NCI-H2196 (cell line): ENCODE data around the gene RABL6.
"Not testable (repeated sequence)": the region's sequence is repeated elsewhere in the genome, so short reads cannot be mapped to it uniquely, and the experiment has no call there.

ENCODE experiments used
- DNase-seq: peaks from one replicate; lab custom pipeline; 2025; ENCODE audit not compliant: unreplicated experiment; lab: John Stamatoyannopoulos, UW

RABL6 gene

DNA sequence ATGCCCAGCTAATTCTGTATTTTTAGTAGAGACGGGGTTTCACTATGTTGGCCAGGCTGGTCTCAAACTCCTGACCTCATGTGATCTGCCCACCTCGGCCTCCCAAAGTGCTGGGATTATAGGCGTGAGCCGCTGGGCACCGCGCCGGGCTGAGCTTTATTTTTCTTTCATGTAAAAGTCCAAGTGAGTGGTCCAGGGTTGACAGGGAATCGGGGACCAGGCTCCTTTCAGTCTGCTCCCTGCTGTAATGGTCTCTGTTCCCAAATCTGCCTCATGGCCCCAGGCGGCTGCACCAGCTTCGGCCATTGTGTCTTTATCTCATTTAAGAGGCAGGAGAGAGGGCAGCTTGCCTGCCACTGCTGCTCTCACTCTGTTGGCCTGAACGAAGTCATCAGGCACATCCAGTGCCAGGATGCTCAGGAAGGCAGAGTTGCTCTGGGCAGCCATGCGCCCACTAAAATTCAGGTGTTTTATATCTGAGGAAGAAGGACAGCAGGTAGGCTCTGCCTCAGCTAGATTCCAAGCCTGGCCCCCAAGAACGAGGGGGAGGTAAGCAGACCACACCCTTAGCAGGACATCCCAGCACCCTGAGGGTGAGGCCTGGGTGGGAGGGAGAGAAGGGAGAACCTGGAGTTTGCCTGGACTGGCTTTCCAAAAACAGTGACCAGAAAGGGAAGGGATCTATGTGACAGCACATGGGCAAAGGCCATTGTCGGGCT is 13.3 kb upstream of the RABL6 start:
- DNase-seq, result no peak

DNA sequence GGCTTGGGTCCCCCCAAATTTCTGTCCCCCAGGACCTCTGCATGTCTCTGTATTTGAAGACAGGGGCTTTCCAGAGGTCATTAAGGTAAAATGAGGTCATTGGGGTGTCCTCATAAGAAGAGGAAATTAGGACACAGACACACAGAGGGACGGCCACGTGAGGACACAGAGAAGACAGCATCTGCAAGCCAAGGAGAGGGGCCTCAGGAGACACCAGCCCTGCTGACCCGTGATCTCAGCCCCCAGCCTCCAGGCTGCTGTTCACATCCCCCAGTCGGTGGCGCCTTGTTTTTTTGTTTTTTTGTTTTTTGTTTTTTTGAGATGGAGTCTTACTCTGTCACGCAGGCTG is 12.8 kb upstream of the RABL6 start:
- DNase-seq, result no peak

DNA sequence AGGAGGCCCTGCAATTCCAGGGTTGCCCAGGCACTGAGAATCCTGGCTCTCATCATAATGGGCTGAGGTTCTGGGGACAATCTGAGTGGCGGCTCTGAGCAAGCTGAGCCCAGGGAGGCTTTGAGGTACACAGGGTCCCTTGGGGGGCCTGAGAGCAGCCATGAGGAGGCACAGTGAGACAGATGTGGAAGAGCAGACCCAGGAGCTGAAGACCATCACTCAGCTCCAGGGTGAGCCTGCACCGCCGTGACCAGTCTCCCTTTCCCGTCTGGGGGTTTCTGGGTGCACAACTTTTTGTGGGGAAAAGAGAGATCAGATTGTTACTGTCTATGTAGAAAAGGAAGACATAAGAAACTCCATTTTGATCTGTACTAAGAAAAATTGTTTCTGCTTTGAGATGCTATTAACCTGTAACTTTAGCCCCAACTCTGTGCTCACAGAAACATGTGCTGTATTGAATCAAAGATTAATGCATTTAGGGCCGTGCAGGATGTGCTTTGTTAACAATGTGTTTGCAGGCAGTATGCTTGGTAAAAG is 11.4 kb upstream of the RABL6 start, which contains the start of gene CCDC183:
Gene CCDC183 (plus strand): TSS at position 101 of the 537 bp plus-strand sequence. CDS start 60 bp downstream, at position 161.
- no peak for DNase-seq

DNA sequence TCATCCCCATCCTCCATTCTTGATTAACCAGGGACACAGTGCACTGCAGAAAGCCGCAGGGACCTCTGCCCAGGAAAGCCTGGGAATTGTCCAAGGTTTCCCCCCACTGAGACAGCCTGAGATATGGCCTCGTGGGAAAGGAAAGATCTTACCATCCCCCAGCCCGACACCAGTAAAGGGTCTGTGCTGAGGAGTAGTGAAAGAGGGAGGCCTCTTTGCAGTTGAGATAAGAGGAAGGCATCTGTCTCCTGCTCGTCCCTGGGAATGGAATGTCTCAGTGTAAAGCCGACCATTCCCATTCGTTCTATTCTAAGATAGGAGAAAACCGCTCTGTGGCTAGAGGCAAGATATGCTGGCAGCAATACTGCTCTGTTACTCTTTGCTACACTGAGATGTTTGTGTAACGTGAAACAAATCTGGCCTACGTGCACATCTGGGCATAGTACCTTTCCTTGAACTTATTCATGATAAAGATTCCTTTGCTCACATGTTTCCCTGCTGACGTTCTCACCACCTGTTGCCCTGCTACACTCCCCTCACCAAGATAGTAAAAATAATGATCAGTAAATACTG is 10.9 kb upstream of the RABL6 start:
- DNase-seq, result not testable (repeated sequence)

DNA sequence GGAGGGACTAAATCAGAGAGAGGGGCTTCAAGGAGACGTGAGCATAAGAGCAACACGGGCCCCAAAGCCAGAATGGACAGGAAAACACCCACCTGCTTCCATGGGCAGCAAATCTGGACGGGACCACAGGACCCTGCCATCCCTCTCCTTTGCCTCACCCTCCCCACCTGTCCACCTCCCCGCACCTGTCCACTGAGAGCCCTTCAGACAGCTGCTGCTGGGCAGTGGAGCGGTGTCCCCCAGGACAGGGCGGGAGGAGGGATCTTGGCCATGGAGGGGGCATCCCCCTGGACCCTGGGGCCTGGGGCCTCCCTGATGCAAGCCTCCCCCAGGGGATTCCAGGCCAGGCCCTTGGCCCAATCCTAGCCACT is 9.1 kb upstream of the RABL6 start:
- no peak for DNase-seq

DNA sequence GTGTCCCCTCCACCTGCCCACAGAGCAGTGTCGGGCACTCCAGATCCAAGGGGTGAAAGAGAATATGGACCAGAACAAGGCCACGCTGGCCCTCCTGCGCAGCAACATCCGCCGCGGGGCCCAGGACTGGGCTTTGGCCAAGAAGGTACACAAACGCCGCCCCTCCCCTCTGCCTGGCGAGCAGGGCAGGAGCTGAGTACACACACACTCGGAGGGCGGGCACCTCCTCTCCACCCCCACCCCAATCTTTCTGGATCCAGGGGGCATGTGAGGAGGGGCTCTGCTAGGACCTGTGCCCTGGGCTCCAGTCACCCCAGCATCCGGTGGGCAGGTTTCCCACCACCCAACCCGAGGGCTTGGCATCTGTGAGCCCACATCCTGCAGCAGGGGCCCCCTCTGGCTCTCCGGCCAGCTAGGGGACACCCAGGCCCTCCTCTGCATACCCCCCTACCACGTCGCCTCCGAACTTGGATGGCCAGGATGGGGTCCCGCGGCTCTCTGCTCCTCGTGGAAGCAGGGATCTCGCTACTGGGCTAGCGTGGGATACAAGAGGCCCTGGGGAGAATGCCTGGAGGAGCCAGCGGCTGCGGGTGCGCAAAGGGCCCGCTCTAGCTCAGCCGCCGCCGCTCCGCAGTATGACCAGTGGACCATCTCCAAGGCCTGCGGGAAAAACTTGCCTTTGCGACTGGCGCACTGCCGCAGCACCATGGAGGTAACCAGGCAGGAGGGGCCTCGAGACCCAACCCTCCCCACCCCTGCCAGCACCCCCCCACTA is 8.5 kb upstream of the RABL6 start:
- DNase-seq, result peak; percentile 68

DNA sequence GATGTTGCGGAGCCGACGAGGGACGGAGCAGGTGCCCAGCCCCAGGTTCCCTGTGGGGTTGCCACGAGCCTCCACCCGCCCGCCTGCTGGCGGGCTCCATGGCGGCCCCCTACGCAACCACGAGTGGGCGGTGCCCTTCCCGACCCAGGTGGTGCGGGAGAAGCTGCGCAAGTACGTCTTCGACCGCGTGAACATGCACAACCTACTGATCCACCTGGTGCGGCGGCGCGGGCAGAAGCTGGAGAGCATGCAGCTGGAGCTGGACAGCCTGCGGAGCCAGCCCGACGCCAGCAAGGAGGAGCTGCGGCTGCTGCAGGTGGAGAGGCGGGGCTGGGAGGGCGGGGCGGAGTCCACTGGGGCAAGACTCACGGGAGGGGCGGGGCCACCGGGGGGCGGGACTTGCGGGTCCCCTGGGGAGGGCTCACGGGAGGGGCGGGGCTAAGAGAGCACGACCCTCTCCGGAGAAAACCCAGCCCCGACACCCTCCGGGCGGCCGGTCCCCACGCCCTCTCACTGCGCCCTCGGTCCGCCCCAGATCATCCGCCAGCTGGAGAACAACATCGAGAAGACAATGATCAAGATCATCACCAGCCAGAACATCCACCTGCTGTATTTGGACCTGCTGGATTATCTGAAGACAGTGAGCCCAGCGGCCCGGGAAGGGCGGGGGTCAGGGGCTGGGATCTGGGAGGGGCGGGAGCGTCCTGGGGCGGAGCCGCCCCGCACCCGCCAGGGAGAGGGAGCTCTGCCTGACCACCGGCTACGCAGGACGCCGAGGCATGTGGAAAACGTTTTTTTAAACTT is 7.7 kb upstream of the RABL6 start:
- DNase-seq, result peak; percentile 93

DNA sequence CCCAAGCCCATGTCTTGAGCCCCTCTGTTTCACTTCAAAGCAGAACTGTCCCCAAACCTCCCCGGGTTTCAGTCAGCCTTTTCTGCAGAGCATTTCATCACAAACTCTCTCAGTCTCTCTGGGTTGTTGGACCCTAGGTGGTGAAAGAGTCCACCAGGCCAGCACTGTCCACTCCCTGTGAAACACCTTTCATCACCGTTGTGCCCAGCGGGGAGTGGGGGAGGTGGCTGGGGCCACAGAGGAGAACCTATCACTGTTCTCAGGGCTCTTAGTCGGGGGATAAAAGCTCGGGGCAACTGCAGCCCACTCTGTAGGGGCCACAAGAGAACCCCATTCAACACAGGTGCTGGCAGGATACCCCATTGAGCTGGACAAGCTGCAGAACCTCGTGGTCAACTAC is 5.4 kb upstream of the RABL6 start:
- DNase-seq, result no peak

DNA sequence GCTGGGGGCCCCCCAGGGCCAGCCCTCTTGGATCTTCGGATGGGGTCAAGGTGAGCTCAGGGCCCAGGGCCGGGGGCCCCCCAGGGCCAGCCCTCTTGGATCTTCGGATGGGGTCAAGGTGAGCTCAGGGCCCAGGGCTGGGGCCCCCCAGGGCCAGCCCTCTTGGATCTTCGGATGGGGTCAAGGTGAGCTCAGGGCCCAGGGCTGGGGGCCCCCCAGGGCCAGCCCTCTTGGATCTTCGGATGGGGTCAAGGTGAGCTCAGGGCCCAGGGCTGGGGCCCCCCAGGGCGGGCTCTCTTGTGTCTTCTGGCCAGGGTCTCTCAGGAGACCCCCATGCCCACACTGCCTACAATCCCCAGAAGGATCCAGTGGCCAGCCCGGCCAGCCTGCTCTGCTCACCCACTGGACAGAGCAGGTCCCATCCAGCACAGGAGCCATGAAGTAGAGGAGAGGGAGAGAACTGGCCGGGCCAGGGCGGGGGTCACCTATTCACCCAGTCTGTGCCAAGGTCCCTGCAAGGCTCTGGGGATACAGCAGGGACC is 4.7 kb upstream of the RABL6 start:
- not testable (repeated sequence) for DNase-seq

DNA sequence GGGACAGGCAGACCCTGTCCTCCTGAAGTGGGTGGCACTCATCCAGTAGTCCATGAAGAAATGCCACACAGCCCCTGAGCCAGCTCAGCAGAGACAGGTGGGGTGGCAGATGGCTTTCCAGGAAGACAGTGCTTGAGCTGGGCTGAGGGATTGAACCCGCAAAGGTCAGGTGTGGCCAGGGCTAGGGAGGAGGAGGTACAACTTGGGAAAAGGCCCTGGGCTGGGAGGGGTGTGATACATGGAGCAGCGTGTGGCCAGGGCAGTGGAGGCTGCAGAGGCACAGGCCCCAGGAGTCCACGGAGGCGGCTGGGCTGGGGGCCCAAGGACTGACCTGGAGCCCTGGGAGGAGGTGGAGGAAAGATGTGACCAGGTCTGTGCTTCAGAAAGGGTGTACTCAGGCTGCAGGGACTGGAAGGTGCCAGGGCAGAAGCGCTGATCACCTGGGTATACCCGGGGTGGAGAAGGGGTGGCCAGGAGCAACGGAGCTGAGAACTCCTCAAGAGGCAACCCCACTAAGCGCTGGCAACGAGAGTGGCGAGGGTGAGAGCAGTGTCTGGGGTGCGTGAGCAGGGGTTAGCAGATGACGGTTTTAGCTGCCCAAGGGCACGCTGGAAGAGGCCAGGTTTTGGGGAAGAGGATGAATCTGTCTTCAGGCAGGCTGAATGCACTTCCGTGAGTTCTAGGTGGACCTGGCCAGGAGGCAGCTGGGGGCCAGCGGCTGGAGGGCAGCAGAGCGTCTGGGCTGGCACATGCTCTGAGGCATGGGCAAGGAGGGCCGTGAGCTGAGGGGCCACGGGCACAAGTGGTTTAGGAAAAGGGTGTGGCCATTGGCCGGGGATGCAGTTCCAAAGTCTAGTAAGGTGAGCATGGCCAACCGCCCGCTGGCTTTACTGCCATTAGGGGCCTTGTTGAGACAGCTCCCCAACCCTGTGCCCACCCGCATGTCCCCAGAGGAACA is 3.9 kb upstream of the RABL6 start:
- DNase-seq, result no peak

DNA sequence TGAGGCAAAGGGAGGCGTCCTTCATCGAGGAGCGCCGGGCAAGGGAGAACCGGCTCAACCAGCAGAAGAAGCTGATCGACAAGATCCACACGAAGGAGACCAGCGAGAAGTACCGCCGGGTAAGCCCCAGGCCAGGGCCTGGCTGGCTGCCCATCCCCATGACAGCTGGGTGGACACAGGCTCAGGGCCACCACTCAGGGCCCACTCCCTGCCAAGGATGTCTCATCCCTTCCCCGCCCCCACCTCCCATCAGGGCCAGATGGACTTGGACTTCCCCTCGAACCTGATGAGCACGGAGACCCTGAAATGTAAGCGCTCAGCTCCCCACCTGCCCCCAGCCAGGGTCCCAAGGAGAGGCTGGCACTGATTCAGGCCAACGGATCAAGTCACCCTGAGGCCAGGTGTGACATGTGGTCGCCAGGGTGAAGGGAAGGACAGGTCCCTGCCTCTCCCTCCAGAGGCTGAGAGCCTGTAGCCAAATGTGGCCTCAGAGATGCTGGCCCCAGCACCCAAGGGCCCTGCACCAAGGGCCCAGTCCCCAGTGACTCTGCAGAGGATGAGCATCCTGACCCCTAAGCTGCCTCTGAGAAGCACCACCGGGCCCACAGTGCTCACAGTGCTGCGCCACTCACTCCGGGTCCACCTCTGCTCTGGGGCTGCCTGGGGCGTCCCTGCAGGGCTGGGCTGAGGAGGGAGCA is 3.1 kb upstream of the RABL6 start:
- no peak for DNase-seq

DNA sequence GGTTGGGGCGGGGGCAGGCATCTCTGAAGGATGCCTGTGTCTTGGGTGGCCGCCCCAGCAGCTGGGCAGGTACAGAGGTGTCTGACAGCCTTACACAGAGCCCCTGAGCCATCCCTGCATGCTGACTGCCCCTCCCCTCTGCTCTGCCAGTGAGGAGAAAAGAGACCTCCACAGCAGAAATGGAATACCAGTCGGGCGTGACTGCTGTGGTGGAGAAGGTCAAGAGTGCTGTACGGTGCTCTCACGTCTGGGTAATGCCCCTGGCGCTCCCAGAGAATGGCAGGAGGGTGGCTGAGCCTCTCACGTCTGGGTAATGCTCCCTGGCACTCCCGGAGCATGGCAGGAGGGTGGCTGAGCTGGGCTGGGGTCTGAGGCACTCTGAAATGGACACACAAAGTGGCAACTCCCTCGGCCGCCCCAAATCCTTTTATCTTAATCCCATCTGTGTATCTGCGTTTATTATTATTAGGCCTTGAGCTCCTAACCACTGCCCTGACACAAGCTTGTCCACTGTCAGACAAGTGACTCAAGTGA is 2.5 kb upstream of the RABL6 start:
- no peak for DNase-seq

DNA sequence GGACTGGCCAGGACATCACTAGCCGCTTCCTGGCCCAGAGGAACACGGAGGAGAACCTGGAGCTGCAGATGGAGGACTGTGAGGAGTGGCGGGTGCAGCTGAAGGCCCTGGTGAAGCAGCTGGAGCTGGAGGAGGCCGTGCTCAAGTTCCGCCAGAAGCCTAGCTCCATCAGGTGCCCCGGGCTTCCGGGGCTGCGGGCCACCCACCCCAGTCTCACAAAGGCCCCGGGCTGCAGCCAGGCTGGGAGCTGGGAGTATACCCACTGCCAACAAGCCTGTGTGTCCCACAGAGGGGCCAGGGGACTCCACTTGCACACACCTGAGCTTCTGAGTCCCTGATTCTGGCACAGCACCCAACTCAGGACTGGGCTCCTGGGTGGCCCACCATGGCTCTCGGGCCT is 1.7 kb upstream of the RABL6 start:
- DNase-seq, result no peak

DNA sequence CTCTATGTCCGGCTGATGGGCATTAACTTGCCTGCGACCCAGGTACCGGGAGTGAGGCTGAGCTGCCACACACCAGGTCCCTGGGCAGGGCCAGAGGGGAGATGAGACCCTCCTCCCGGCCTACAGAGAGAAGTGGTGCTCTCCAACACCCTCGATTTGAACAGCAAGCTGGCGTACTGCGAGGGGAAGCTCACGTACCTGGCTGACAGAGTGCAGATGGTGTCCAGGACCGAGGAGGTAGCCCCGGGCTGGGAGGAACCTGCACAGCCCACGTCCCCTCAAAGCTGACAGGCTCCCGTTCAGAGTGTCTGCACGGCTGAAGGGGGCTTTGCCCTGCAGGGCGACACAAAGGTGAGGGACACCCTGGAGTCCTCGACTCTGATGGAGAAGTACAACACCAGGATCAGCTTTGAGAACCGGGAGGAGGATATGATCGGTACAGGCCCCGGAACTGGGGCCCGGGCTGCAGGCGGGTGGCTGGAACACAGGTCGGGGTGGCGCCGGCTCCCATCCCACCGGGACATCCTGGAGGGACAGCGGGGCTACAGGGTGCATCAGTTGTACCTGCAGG is 1.0 kb upstream of the RABL6 start:
- DNase-seq, result no peak

DNA sequence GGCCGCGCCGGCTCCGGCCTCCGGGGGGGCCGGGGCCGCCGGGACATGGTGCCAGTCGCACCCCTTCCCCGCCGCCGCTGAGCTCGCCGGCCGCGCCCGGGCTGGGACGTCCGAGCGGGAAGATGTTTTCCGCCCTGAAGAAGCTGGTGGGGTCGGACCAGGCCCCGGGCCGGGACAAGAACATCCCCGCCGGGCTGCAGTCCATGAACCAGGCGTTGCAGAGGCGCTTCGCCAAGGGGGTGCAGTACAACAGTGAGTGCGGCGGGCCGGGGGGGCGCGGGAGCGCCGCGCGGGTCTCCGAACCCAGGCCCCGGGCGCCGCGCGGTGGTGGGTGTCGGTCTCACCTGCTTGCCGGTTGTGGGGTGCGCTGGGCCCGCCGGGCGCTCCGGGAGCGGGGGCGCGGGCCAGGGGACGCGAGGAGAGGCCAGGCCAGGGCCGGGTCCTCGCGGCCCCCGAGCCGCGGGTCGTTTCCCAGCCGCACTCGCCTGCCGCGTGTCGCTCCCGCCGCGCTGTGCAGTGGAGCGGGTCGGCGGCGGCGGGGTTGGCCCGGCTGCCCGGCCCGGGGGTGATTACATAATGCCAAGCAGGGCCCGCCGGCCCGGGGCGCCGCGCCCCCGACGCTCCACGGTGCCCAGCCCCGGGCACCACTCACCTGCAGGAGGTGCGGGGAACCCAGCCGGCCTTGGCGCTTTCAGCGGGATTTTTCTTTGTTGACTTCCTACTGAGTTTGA is 492 bp downstream of the RABL6 start:
- DNase-seq, result no peak

DNA sequence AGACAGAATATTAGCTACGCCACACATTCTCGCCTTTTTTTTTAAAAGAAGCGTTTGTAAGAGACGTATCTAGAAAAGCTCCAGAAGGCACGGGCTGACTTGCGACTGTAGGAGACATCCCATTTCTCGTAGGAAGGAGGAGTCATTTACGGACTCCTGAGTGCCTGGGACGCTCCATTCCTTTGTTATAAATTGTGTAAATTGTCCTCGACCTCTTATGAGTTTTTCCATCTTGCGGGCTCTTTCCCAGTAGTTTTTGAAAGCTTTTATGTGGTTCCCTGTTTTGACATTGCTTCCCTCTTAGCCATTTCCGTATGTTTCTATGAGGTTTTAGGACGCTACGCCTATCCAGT is 1.0 kb downstream of the RABL6 start:
- DNase-seq, result no peak

DNA sequence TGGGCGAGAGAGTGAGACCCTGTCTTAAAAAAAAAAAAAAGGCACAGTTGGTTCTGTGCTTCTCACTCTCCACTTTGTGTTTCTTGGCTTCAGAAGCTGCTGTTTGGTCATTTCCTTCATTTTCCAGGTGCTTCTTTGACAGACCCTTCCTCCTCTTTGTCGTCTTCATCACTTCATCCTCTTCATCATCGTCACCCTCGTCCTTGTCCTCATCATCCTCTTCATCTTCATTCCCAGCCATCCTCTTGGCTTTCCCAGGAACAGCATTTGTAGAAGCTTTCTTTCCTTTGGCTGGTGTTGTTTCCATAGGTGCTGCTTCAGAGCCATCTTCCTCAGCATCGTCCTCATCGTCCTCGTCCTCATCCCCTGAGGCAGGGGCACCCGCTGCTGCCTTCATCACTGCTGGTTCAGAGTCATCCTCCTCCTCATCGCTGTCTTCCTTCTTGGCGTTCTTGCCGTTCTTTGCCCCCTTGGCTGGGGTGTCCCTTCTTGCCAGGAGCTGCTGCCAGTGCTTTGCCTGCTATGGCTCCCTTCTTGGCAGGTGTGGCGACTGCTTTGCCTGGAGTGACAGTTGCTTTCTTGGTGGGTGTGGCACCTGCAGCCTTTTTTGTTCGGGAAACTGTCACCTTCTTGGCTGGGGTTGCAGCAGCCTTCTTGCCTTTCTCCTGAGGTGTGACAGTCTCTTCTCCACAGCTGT is 7.1 kb downstream of the RABL6 start:
- DNase-seq, result no peak

DNA sequence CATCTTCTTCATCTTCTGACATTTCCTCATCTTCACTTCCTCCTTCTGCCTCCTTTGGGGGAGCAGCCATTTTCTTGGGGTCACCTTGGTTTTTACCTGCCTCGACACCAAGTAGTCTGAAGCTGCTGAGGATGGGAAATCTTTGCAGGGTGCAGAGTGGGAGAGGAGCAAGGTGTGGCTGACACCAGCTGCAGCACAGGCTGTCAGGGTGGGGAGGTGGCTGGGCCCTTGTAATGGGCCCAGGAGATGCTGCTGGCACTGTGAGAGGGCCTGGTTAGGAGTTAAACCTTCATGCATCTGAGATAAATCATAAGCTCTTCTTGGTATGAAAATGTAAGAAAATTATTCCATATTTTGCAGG is 7.7 kb downstream of the RABL6 start:
- DNase-seq, result no peak
